ENCODE data around the gene ANKRD44.

DNA sequence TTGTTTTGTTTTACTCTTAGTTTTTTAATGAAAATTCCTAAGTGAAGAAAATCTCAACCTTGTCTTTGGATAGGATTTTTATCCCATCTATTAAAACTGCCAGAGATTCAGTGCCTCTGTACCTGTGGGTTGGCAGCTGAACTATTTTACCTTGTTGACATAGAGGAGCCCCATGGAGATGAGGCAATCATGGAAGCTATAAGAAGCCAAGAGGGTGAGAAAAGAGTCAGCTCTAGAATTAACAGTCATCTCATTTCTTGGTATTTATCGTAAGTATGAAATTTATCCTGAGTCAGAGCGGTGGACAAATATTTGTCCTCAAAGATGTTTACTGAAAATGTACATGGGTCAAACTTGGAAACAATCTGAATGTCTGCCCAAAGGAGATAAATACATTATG, 348.3 kb downstream of the ANKRD44 start:
- TF ChIP-seq MYC (IDR thresholded peaks at IDR 0.05; ENCODE audit: borderline replicate concordance, low read length) (no peak), ZNF302 (CRISPR knock-in tag; IDR thresholded peaks at IDR 0.05) (no peak), POLR2A (IDR thresholded peaks at IDR 0.05; ENCODE audit: low read length) (no peak), CTCF (IDR thresholded peaks at IDR 0.05) (no peak), USF2 (IDR thresholded peaks at IDR 0.05) (no peak), EP300 (IDR thresholded peaks at IDR 0.05) (no peak), RAD21 (conservative IDR thresholded peaks at IDR 0.05 in 1 of 2, IDR thresholded peaks at IDR 0.05 in 1 of 2) (no peak), JUNB (IDR thresholded peaks at IDR 0.05) (no peak), CHD4 (IDR thresholded peaks at IDR 0.05; ENCODE audit: borderline replicate concordance) (no peak), SMC3 (IDR thresholded peaks at IDR 0.05) (no peak), MAX (IDR thresholded peaks at IDR 0.05) (no peak)
- TF ChIP-seq, protein P1, sequence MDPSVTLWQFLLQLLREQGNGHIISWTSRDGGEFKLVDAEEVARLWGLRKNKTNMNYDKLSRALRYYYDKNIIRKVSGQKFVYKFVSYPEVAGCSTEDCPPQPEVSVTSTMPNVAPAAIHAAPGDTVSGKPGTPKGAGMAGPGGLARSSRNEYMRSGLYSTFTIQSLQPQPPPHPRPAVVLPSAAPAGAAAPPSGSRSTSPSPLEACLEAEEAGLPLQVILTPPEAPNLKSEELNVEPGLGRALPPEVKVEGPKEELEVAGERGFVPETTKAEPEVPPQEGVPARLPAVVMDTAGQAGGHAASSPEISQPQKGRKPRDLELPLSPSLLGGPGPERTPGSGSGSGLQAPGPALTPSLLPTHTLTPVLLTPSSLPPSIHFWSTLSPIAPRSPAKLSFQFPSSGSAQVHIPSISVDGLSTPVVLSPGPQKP (IDR thresholded peaks at IDR 0.05; ENCODE audit: low read depth, low read length): no peak

All from A549 (cell line).